HL-60 (cell line): ENCODE data around the gene DPH1.

Source experiments
- GABPA ChIP-seq: IDR thresholded peaks from 2 replicates; pipeline ENCODE4 v1.6.1; 2012; ENCODE audit warnings: low read depth
- POLR2AphosphoS5 ChIP-seq: IDR thresholded peaks from 2 replicates; pipeline ENCODE4 v1.6.1; 2012; ENCODE audit warnings: low read depth
- TF ChIP-seq, protein P1 (sequence below): IDR thresholded peaks from one replicate; pipeline ENCODE4 v1.5.1; 2011; ENCODE audit warnings: low read length, control low read depth, inconsistent platforms; ENCODE audit not compliant: insufficient read depth
- TF ChIP-seq, protein P2 (sequence below): IDR thresholded peaks from 2 replicates; pipeline ENCODE4 v1.6.1; 2012; ENCODE audit warnings: low read depth; ENCODE audit not compliant: insufficient replicate concordance

DNA sequence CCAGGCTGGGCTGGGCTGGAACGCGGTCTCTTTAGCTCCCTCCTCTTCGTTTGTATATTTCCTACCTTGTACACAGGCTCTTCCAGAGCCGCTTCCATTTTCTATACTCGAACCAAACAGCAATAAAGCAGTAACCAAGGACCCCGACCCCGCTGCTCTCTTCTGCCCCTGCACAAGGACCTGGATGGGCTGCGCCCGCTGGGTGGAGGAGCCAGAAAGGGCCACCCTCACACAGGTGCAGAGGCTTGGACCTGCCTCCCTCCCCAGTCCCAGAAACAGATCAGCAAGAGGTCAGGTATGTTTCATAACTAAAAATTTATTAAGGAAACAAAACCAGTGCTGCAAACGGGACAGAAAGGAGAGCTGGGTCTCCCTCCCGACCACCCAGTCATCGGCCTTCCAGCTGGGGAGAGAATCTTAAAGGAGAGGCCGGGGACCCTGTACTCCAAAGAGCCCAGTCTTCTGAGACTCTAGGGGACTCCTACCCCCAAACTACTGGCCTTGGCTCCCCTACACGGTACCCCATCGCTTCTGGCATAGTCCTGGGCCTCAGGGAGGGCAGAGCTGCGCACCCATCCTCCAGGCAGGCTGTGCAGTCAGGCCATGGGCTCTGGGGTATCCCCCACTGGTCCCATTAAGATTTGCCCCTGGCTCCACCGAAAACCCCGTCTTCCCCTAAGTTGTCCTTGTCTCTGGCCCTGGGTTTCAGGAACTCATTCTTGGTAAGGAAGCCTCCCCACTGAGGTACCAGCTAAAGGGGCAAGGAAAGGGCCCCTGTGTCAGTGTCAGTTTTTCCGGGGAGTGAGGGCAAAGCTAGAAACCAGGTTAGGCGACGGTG, 29.8 kb downstream of the DPH1 start:
- TF ChIP-seq, protein P1, sequence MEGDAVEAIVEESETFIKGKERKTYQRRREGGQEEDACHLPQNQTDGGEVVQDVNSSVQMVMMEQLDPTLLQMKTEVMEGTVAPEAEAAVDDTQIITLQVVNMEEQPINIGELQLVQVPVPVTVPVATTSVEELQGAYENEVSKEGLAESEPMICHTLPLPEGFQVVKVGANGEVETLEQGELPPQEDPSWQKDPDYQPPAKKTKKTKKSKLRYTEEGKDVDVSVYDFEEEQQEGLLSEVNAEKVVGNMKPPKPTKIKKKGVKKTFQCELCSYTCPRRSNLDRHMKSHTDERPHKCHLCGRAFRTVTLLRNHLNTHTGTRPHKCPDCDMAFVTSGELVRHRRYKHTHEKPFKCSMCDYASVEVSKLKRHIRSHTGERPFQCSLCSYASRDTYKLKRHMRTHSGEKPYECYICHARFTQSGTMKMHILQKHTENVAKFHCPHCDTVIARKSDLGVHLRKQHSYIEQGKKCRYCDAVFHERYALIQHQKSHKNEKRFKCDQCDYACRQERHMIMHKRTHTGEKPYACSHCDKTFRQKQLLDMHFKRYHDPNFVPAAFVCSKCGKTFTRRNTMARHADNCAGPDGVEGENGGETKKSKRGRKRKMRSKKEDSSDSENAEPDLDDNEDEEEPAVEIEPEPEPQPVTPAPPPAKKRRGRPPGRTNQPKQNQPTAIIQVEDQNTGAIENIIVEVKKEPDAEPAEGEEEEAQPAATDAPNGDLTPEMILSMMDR: no peak
- no peak for TF ChIP-seq POLR2AphosphoS5
- TF ChIP-seq, protein P2, sequence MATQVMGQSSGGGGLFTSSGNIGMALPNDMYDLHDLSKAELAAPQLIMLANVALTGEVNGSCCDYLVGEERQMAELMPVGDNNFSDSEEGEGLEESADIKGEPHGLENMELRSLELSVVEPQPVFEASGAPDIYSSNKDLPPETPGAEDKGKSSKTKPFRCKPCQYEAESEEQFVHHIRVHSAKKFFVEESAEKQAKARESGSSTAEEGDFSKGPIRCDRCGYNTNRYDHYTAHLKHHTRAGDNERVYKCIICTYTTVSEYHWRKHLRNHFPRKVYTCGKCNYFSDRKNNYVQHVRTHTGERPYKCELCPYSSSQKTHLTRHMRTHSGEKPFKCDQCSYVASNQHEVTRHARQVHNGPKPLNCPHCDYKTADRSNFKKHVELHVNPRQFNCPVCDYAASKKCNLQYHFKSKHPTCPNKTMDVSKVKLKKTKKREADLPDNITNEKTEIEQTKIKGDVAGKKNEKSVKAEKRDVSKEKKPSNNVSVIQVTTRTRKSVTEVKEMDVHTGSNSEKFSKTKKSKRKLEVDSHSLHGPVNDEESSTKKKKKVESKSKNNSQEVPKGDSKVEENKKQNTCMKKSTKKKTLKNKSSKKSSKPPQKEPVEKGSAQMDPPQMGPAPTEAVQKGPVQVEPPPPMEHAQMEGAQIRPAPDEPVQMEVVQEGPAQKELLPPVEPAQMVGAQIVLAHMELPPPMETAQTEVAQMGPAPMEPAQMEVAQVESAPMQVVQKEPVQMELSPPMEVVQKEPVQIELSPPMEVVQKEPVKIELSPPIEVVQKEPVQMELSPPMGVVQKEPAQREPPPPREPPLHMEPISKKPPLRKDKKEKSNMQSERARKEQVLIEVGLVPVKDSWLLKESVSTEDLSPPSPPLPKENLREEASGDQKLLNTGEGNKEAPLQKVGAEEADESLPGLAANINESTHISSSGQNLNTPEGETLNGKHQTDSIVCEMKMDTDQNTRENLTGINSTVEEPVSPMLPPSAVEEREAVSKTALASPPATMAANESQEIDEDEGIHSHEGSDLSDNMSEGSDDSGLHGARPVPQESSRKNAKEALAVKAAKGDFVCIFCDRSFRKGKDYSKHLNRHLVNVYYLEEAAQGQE: no peak
- TF ChIP-seq GABPA: no peak
